Measurements from ENCODE around the gene MAPK8IP2. TPM values are rescaled to one million over a fixed set of nuclear protein-coding genes. Genes with fewer than 3 reads are reported as not detected.

MAPK8IP2 gene
- total RNA-seq, 1 donor from 2014 or later = not detected

GRCh38 chr22:50567721-50568252, 32.8 kb upstream of the MAPK8IP2 start:
- Histone ChIP-seq H3K9ac (no peak overlapping the region), H3K27me3 (peaks cover 20% of the 10 kb centered on the region), H3K27ac (no peak overlapping the region), H3K4me3 (no peak overlapping the region), H3K9me3 (ENCODE audit: low read depth) (no peaks in the 10 kb centered on the region), H3K36me3 (no peaks in the 10 kb centered on the region), H3K4me2 (no peak overlapping the region), H3K4me1 (peaks cover 5% of the 10 kb centered on the region), H3K79me2 (ENCODE audit: low read depth) (no peaks in the 10 kb centered on the region), H2AFZ (replicated peaks) (no peak overlapping the region), H4K20me1 (ENCODE audit: low read depth) (no peaks in the 10 kb centered on the region), H3F3A (ENCODE audit: low read depth) (peaks cover 5% of the 10 kb centered on the region)
- Mint-ChIP-seq H3K9me3 (no peaks in the 10 kb centered on the region), H3K36me3 (peaks cover 16% of the 10 kb centered on the region), H3K27ac (no peak overlapping the region), H3K4me3 (no peak overlapping the region), H3K4me1 (peaks cover 11% of the 10 kb centered on the region), H3K27me3 (ENCODE audit: insufficient read depth, low read depth) (peaks cover 6% of the 10 kb centered on the region)
- no peak for DNase-seq (ENCODE audit: low spot score)
- no peak for TF ChIP-seq CTCF (IDR thresholded peaks at IDR 0.05)
- TF ChIP-seq EZH2phosphoT487 (IDR thresholded peaks at IDR 0.05) = no peak
- TF ChIP-seq EZH2 (IDR thresholded peaks at IDR 0.05) = no peak

- Mint-ChIP-seq H3K27ac (no peak overlapping the region), H3K4me1 (peaks cover 5% of the 10 kb centered on the region), H3K27me3 (ENCODE audit: insufficient read depth, low read depth) (peaks cover 3% of the 10 kb centered on the region), H3K9me3 (no peaks in the 10 kb centered on the region), H3K36me3 (peaks cover 16% of the 10 kb centered on the region), H3K4me3 (no peak overlapping the region)
- no peak overlapping the region for H3K4me2 ChIP-seq
- H3K9ac ChIP-seq = no peak overlapping the region
- no peak overlapping the region for H3K27ac ChIP-seq
- H3K4me1 ChIP-seq = peaks cover under 1% of the 10 kb centered on the region
- DNase-seq (ENCODE audit: low spot score) = no peak
- no peak overlapping the region for H2AFZ ChIP-seq (replicated peaks)
- TF ChIP-seq CTCF (IDR thresholded peaks at IDR 0.05) = no peak
- no peak for TF ChIP-seq EZH2phosphoT487 (IDR thresholded peaks at IDR 0.05)
- no peak for TF ChIP-seq EZH2 (IDR thresholded peaks at IDR 0.05)
- peaks cover 14% of the 10 kb centered on the region for H3K27me3 ChIP-seq
- no peaks in the 10 kb centered on the region for H3K79me2 ChIP-seq (ENCODE audit: low read depth)
- H3K36me3 ChIP-seq = no peaks in the 10 kb centered on the region
- H3K9me3 ChIP-seq (ENCODE audit: low read depth) = no peaks in the 10 kb centered on the region
- no peaks in the 10 kb centered on the region for H3F3A ChIP-seq (ENCODE audit: low read depth)
- H3K4me3 ChIP-seq = no peak overlapping the region
- H4K20me1 ChIP-seq (ENCODE audit: low read depth) = no peaks in the 10 kb centered on the region
Observed at GRCh38 chr22:50568626-50569025, 32.0 kb upstream of the MAPK8IP2 start.

- no peaks in the 10 kb centered on the region for H3K27me3 Mint-ChIP-seq (ENCODE audit: insufficient read depth, low read depth)
- H3K36me3 ChIP-seq = no peaks in the 10 kb centered on the region
Observed at GRCh38 chr22:50569041-50569459, 31.5 kb upstream of the MAPK8IP2 start.

More at GRCh38 chr22:50569041-50569459, 31.5 kb upstream of the MAPK8IP2 start:
- H3K9me3 ChIP-seq (ENCODE audit: low read depth) = no peaks in the 10 kb centered on the region
- H3K4me1 ChIP-seq = no peaks in the 10 kb centered on the region
- H3K79me2 ChIP-seq (ENCODE audit: low read depth) = no peaks in the 10 kb centered on the region
- Mint-ChIP-seq H3K27ac (no peak overlapping the region), H3K36me3 (peaks cover 16% of the 10 kb centered on the region), H3K9me3 (no peaks in the 10 kb centered on the region), H3K4me3 (no peak overlapping the region), H3K4me1 (peaks cover 2% of the 10 kb centered on the region)
- peaks cover 10% of the 10 kb centered on the region for H3K27me3 ChIP-seq
- no peaks in the 10 kb centered on the region for H3F3A ChIP-seq (ENCODE audit: low read depth)
- no peak overlapping the region for H2AFZ ChIP-seq (replicated peaks)
- no peak overlapping the region for H3K4me2 ChIP-seq
- no peak overlapping the region for H3K9ac ChIP-seq
- no peak overlapping the region for H3K4me3 ChIP-seq
- TF ChIP-seq EZH2 (IDR thresholded peaks at IDR 0.05) = no peak
- no peak for TF ChIP-seq EZH2phosphoT487 (IDR thresholded peaks at IDR 0.05)
- no peak for TF ChIP-seq CTCF (IDR thresholded peaks at IDR 0.05)
- no peaks in the 10 kb centered on the region for H4K20me1 ChIP-seq (ENCODE audit: low read depth)
- DNase-seq (ENCODE audit: low spot score) = no peak
- H3K27ac ChIP-seq = no peak overlapping the region
